H1 (cell line): ENCODE data around the gene COLEC12.

Experiments used
- CTCF ChIP-seq, 3 experiments: IDR thresholded peaks; 1 replicate in 2 of 3; 2 replicates in 1 of 3; pipeline versions ENCODE4 v1.5.1 to v1.6.1; 2011; ENCODE audit warnings: low read length in 3 of 3, mild to moderate bottlenecking in 3 of 3, inconsistent platforms in 2 of 3, low read depth in 1 of 3, moderate library complexity in 1 of 3; ENCODE audit not compliant: insufficient read depth in 1 of 3; ENCODE audit errors: control extremely low read depth in 1 of 3
- TCF12 ChIP-seq: IDR thresholded peaks from 2 replicates; pipeline ENCODE4 v1.6.1; 2011; ENCODE audit warnings: low read depth, mild to moderate bottlenecking, low read length

- no peak for TF ChIP-seq TCF12
- TF ChIP-seq CTCF (IDR thresholded peaks at IDR 0.05; ENCODE audit: control extremely low read depth in 1 of 3, insufficient read depth in 1 of 3, low read depth in 1 of 3, low read length in 3 of 3) = no peak
Measured at GRCh38 chr18:415617-416612, 84.6 kb downstream of the COLEC12 start.
